IMR-90 (cell line): ENCODE data around the gene QRFP. TPM values are rescaled to one million over a fixed set of nuclear protein-coding genes. Genes with fewer than 3 reads are reported as not detected.

Experiments
- ATAC-seq: fragments of 200-7000 bp; cut with Tn5 transposase; 2 replicates; pipeline ENCODE4 v1.9.1; 2020; ENCODE audit warnings: low read depth, mild to moderate bottlenecking, moderate library complexity
- BruUV-seq: library from RNA; stranded (reverse); fragments of 400-500 nt; replicated peaks from 2 replicates; lab custom pipeline; 2021; lab: Mats Ljungman, UMichigan
- CTCF ChIA-PET: fragments of 300-600 bp; formaldehyde crosslinking; extraction: SDS; loops from one replicate; lab custom pipeline; 2021; ENCODE audit warnings: antibody characterized with exemption; lab: Yijun Ruan, JAX
- POLR2A ChIA-PET: fragments of 300-600 bp; sonication (Branson Sonifier 250); formaldehyde crosslinking; loops from one replicate; lab custom pipeline; 2022; ENCODE audit warnings: antibody characterized with exemption; ENCODE audit not compliant: unreplicated experiment; lab: Charles Lee
- DNase-seq: peaks from one replicate; pipeline ENCODE4 v3.0.0; 2013
- H2AFZ ChIP-seq: replicated peaks from 2 replicates; pipeline ENCODE3; 2013; ENCODE audit warnings: low read length, mild to moderate bottlenecking; ENCODE audit not compliant: poor library complexity
- H2AK5ac ChIP-seq: 2 replicates; pipeline ENCODE4 v1.6.1; 2013; ENCODE audit warnings: low read depth, low read length, inconsistent platforms
- H2AK9ac ChIP-seq: replicated peaks from 2 replicates; pipeline ENCODE3; 2013; ENCODE audit warnings: mild to moderate bottlenecking, low read depth, low read length, moderate library complexity; ENCODE audit not compliant: poor library complexity
- H2BK120ac ChIP-seq: 2 replicates; pipeline ENCODE4 v1.6.1; 2013; ENCODE audit warnings: low read depth, low read length, inconsistent platforms
- H2BK15ac ChIP-seq: 3 replicates; pipeline ENCODE4 v1.6.1; 2013; ENCODE audit warnings: low read depth, low read length, inconsistent platforms
- H2BK20ac ChIP-seq: 2 replicates; pipeline ENCODE4 v1.6.1; 2013; ENCODE audit warnings: low read depth, mild to moderate bottlenecking, inconsistent platforms, low read length, moderate library complexity
- H2BK5ac ChIP-seq: 2 replicates; pipeline ENCODE4 v1.6.1; 2013; ENCODE audit warnings: mild to moderate bottlenecking, low read depth, low read length, inconsistent platforms; ENCODE audit not compliant: poor library complexity, severe bottlenecking
- H3K14ac ChIP-seq: replicated peaks from 2 replicates; pipeline ENCODE4 v1.6.1; 2013; ENCODE audit warnings: low read depth, low read length, inconsistent platforms
- H3K18ac ChIP-seq: 2 replicates; pipeline ENCODE4 v1.6.1; 2013; ENCODE audit warnings: low read depth, low read length, control low read depth
- H3K23ac ChIP-seq: 2 replicates; pipeline ENCODE4 v1.6.1; 2013; ENCODE audit warnings: low read depth, low read length, inconsistent platforms
- H3K27ac ChIP-seq: 2 replicates; pipeline ENCODE4 v1.5.1; 2013; ENCODE audit warnings: mild to moderate bottlenecking, control low read depth, low read length; ENCODE audit not compliant: insufficient read depth
- H3K27me3 ChIP-seq: 2 replicates; pipeline ENCODE4 v1.6.1; 2013; ENCODE audit warnings: low read length; ENCODE audit not compliant: control insufficient read depth, insufficient read depth
- H3K36me3 ChIP-seq: 2 replicates; pipeline ENCODE4 v1.6.1; 2013; ENCODE audit warnings: low read length, mixed read lengths; ENCODE audit not compliant: control insufficient read depth, insufficient read depth
- H3K4ac ChIP-seq: 2 replicates; pipeline ENCODE4 v1.6.1; 2013; ENCODE audit warnings: low read depth, low read length, inconsistent platforms
- H3K4me1 ChIP-seq: 2 replicates; pipeline ENCODE4 v1.6.1; 2013; ENCODE audit warnings: low read length, mixed read lengths; ENCODE audit not compliant: control insufficient read depth, insufficient read depth
- H3K4me2 ChIP-seq: 2 replicates; pipeline ENCODE4 v1.6.1; 2013; ENCODE audit warnings: low read depth, mild to moderate bottlenecking, control low read depth, low read length, moderate library complexity
- H3K4me3 ChIP-seq: 2 replicates; pipeline ENCODE4 v1.5.1; 2013; ENCODE audit warnings: low read depth, mild to moderate bottlenecking, control low read depth, low read length, moderate library complexity; ENCODE audit not compliant: insufficient read depth
- H3K56ac ChIP-seq: 2 replicates; pipeline ENCODE4 v1.6.1; 2013; ENCODE audit warnings: low read length, inconsistent platforms; ENCODE audit not compliant: insufficient read depth; ENCODE audit errors: extremely low read depth
- H3K79me1 ChIP-seq, 2 experiments: 2 replicates each; pipeline ENCODE4 v1.6.1; 2013; ENCODE audit warnings: low read length in 2 of 2, inconsistent platforms in 1 of 2, low read depth in 1 of 2
- H3K9ac ChIP-seq: 2 replicates; pipeline ENCODE4 v1.6.1; 2013; ENCODE audit warnings: low read depth, low read length, control low read depth
- H3K9me1 ChIP-seq: 2 replicates; pipeline ENCODE4 v1.6.1; 2013; ENCODE audit warnings: low read length, inconsistent platforms; ENCODE audit not compliant: insufficient read depth
- H3K9me3 ChIP-seq: 2 replicates; pipeline ENCODE4 v1.6.1; 2013; ENCODE audit warnings: low read length; ENCODE audit not compliant: control insufficient read depth, insufficient read depth
- H4K20me1 ChIP-seq: 2 replicates; pipeline ENCODE4 v1.6.1; 2013; ENCODE audit warnings: low read length, inconsistent platforms; ENCODE audit not compliant: insufficient read depth
- H4K5ac ChIP-seq: 2 replicates; pipeline ENCODE4 v1.6.1; 2013; ENCODE audit warnings: mild to moderate bottlenecking, low read depth, low read length, control low read depth
- H4K8ac ChIP-seq, 2 experiments: 2 replicates each; pipeline ENCODE4 v1.6.1; 2013; ENCODE audit warnings: low read depth in 2 of 2, low read length in 2 of 2, control low read depth in 1 of 2, inconsistent platforms in 1 of 2
- H4K91ac ChIP-seq: 2 replicates; pipeline ENCODE4 v1.6.1; 2013; ENCODE audit warnings: low read depth, low read length, inconsistent platforms; ENCODE audit not compliant: insufficient read depth
- CHD1 ChIP-seq: IDR thresholded peaks from 2 replicates; pipeline ENCODE4 v1.6.1; 2012; ENCODE audit warnings: low read depth, low read length, improper control_type of control experiment
- MXI1 ChIP-seq: IDR thresholded peaks from 2 replicates; pipeline ENCODE4 v1.6.1; 2012; ENCODE audit warnings: low read depth, mild to moderate bottlenecking, low read length, moderate library complexity, borderline replicate concordance
- RCOR1 ChIP-seq: IDR thresholded peaks from 2 replicates; pipeline ENCODE4 v1.6.1; 2012; ENCODE audit warnings: mild to moderate bottlenecking, low read length, improper control_type of control experiment; ENCODE audit not compliant: insufficient replicate concordance
- RFX5 ChIP-seq: IDR thresholded peaks from 2 replicates; pipeline ENCODE4 v1.8.0; 2012; ENCODE audit warnings: low read depth, mild to moderate bottlenecking, low read length, moderate library complexity
- SMC3 ChIP-seq: fragments of 150-350 bp; IDR thresholded peaks from 2 replicates; pipeline ENCODE4 v1.6.1; 2016; ENCODE audit warnings: low read depth, mild to moderate bottlenecking, antibody characterized with exemption, low read length, moderate library complexity
- WGBS, 2 experiments: methylation state at CpG; one replicate each; pipeline versions ENCODE4 v1.1.5 to v1.1.7; 2013; ENCODE audit warnings: missing lambda C conversion rate in 2 of 2; ENCODE audit not compliant: insufficient read length in 1 of 2; ENCODE audit errors: extremely low coverage in 2 of 2; 5-methylcytosine and 5-hydroxymethylcytosine counted together
- dilution Hi-C: fragments of 300-500 bp; cut with HindIII; formaldehyde crosslinking; loops from one replicate; pipeline ENCODE4 v1.14.3; 2018; ENCODE audit warnings: low sequenced_read_pairs; ENCODE audit not compliant: unreplicated experiment
- in situ Hi-C: fragments of 300-500 bp; cut with MboI; formaldehyde crosslinking; loops from 3 replicates; pipeline ENCODE4 v1.14.3; 2019; ENCODE audit warnings: low sequenced_read_pairs, inconsistent platforms, mixed read lengths
- intact Hi-C: fragments of 100-400 bp; cut with micrococcal nuclease; formaldehyde crosslinking; loops from 2 replicates; pipeline ENCODE4 v1.10.0; 2022
- polyA plus RNA-seq, 3 experiments: library from polyadenylated mRNA; depleted of rRNA; stranded (reverse); fragments of >200 nt; gene quantifications; 2 replicates each; pipeline ENCODE4 v1.2.3, GENCODE V29; 2012; ENCODE audit warnings: low replicate concordance in 1 of 3
- total RNA-seq: library from RNA; depleted of rRNA; stranded (reverse); fragments of >200 nt; gene quantifications from 2 replicates; pipeline ENCODE4 v1.2.3, GENCODE V29; 2012

QRFP gene
- total and polyA plus RNA-seq, 2 of the 4 experiments (the other 2 are of a cell fraction): not detected

DNA sequence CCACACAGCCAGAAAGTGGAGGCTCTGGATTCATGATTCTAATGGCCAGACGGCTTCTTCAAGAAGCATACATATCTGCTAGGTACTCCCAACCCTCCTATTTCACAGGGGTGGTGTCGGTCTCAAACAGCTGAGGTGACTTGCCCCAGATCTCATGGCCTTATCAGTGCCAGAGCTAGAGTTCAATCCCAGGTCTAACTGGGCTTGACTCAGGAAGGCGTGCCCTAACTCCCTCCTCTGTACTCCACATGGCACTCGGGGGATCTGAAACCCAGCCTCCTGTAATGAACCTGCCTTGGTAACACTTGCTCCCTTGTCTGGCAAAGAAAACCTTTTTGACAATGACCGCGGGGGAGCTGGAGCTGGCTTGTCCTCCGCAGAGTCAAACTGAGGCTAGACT lies 2.1 kb downstream of the QRFP start:
- ChIA-PET POLR2A (no interaction called here), CTCF (interaction anchor here (1.0 kb wide), 1 partner anchor 104 kb away, joined by 3 read pairs; no protein-coding TSS in a partner anchor)
- Histone ChIP-seq H3K14ac (no peak overlapping the region), H4K8ac (no peak overlapping the region), H3K56ac (no peak overlapping the region), H3K36me3 (peaks cover 41% of the 10 kb centered on the region), H4K91ac (no peak overlapping the region), H3K79me1 (peaks cover 0 to 8% of the 10 kb centered on the region in 2 experiments; a peak in 2 of 4 replicates), H3K23ac (no peak overlapping the region), H3K4me1 (no peaks in the 10 kb centered on the region), H3K9me1 (no peaks in the 10 kb centered on the region), H3K4ac (no peak overlapping the region), H2BK120ac (no peak overlapping the region), H3K18ac (no peak overlapping the region), H2BK20ac (no peak overlapping the region), H3K4me3 (no peak overlapping the region), H2AK9ac (no peak overlapping the region), H4K20me1 (peaks cover 10% of the 10 kb centered on the region), H3K4me2 (no peak overlapping the region), H3K9me3 (no peaks in the 10 kb centered on the region), H2AFZ (no peak overlapping the region), H3K9ac (no peak overlapping the region), H3K27ac (no peak overlapping the region), H4K5ac (no peak overlapping the region), H2BK5ac (no peak overlapping the region), H2BK15ac (no peak overlapping the region), H3K27me3 (no peaks in the 10 kb centered on the region; the same call in 1 of the 2 replicates), H2AK5ac (no peak overlapping the region)
- 100% methylated on average over 1 of the region's 7 CpGs; no CpG with 5 or more reads in 1 of the 2 experiments for WGBS, 2 experiments
- TF ChIP-seq RCOR1: no peak
- no peak for TF ChIP-seq CHD1
- peak; percentile 34; the same call in 1 of the 2 replicates for TF ChIP-seq MXI1
- TF ChIP-seq RFX5: no peak
- TF ChIP-seq SMC3: no peak
- in situ Hi-C loops: no loop called here
- dilution Hi-C loops: no loop called here
- intact Hi-C loops: loop anchor here (5.0 kb wide), 3 partner anchors 43 to 153 kb away; partner anchors contain the start of gene FIBCD1
- no peak for DNase-seq
- no peak for ATAC-seq
- no TSS peak for BruUV-seq
